Mesangial cell (primary cell): Measurements from ENCODE around the gene HERC4. TPM values are rescaled to one million over a fixed set of nuclear protein-coding genes. Genes with fewer than 3 reads are reported as not detected.

Experiments
- total RNA-seq: library from RNA; depleted of rRNA; stranded (reverse); fragments of >200 nt; gene quantifications from 2 replicates; pipeline ENCODE4 v1.2.3, GENCODE V29; 2015

HERC4 gene, protein sequence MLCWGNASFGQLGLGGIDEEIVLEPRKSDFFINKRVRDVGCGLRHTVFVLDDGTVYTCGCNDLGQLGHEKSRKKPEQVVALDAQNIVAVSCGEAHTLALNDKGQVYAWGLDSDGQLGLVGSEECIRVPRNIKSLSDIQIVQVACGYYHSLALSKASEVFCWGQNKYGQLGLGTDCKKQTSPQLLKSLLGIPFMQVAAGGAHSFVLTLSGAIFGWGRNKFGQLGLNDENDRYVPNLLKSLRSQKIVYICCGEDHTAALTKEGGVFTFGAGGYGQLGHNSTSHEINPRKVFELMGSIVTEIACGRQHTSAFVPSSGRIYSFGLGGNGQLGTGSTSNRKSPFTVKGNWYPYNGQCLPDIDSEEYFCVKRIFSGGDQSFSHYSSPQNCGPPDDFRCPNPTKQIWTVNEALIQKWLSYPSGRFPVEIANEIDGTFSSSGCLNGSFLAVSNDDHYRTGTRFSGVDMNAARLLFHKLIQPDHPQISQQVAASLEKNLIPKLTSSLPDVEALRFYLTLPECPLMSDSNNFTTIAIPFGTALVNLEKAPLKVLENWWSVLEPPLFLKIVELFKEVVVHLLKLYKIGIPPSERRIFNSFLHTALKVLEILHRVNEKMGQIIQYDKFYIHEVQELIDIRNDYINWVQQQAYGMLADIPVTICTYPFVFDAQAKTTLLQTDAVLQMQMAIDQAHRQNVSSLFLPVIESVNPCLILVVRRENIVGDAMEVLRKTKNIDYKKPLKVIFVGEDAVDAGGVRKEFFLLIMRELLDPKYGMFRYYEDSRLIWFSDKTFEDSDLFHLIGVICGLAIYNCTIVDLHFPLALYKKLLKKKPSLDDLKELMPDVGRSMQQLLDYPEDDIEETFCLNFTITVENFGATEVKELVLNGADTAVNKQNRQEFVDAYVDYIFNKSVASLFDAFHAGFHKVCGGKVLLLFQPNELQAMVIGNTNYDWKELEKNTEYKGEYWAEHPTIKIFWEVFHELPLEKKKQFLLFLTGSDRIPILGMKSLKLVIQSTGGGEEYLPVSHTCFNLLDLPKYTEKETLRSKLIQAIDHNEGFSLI
- 16.7 and 21.5 TPM in 2 replicates for total RNA-seq

DNA sequence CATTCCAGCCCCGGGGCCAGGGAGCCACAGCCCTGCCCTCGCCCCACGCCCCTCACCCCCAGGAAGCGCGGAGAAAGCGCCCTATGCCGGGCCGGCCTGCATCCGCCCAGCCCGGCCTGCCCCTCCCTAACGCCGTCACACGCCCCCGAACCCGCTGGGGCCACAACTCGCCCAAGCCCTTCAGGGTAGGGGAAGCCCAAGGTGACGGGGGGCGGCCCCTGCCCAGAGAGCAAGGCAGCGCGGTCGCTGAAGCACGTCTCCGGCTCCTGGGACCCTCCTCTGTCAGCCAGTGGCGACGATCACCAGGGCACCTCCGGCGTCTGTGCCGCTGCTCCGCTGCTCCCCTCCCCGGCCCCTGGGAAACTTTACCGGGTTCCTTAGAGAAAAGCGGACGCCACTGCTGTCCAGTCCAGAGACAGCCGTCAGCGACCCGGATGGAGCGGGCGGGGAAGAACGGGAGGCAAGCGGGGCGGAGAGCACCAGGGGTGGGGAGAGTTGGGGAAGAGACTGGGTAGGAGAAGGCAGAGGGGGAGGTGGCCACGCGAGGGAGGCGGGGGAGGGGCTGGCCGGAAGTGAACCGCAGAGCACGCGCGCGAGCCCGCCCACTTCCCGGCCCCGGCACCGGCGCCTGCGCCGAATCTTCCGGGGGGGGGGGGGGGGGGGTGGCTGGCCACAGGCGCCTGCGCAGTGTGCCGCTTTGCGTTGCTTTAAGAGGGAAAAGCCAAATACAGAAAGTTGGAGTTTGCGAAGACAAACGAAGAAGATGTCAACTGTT, at the start of gene HERC4:
TSS of gene HERC4 (minus strand) at position 509 of the 775 bp plus-strand sequence. CDS start 2,175 bp downstream, outside the sequence.

DNA sequence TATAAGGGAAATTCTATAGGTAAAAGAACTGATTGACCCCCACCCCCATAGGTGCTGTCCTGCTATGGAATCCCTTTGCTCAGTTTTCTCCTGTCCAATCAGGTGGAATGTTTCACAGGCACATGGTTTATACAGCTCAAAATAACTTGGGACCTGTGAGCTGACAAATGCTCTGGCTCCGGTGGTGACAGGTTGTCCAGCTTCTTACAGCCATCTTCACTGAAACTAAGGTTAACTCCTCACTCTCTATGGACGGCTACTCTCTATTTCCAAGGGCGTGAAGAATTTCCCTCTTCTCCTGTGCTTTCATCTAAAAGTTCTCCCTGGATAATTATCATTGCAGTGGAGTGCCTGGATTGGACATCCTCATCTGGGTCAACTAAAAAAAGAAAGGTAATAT, 34.2 kb upstream of the HERC4 start, which contains the start of gene MYPN:
TSS of gene MYPN (plus strand) at position 158 of the 400 bp plus-strand sequence. CDS start 11,951 bp downstream, outside the sequence.

DNA sequence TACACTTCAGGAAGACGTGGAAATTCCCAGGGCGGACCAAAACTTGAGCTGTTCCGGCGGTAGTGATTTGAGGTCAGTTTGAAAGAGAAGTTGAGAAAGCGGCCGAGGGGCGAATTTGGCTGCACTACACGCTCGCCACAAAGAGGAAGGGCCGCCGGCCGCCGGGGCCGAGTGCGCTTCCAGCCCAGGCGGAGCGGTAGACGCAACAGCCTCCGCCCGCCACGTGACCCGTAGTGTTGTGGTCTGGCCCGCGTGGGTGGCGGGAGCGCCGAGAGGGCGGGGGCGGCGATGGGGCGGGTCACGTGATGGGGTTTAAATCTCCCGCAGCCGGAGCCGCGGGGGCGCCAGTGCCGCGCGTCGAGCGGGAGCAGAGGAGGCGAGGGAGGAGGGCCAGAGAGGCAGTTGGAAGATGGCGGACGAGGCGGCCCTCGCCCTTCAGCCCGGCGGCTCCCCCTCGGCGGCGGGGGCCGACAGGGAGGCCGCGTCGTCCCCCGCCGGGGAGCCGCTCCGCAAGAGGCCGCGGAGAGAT, 190.7 kb downstream of the HERC4 start, which contains the start of gene SIRT1:
TSS of gene SIRT1 (plus strand) at position 344 of the 529 bp plus-strand sequence. CDS start at position 410, 66 bp downstream.

Other genes with a start within 250 kb of the HERC4 start
- gene DNAJC12, start 237.1 kb downstream of the HERC4 start, total RNA-seq: 0.89 and 1.3 TPM in 2 replicates
- 8.1 and 8.2 TPM in 2 replicates for gene SIRT1, start 190.6 kb downstream of the HERC4 start, total RNA-seq
- gene MYPN, start 34.2 kb upstream of the HERC4 start, total RNA-seq: 0.49 TPM in 1 of 2 replicates, not detected in the other
- gene ATOH7, start 156.8 kb upstream of the HERC4 start, total RNA-seq: 0.13 and 0.16 TPM in 2 replicates